Peyer's patch (tissue), 4 donors: Measurements from ENCODE around the gene EXOC4. TPM values are rescaled to one million over a fixed set of nuclear protein-coding genes. Genes with fewer than 3 reads are reported as not detected.

Source experiments
- DNase-seq, 3 donors: peaks; one replicate each; pipeline ENCODE4 v3.0.0-alpha.2; 2017 to 2019
- H3K27ac ChIP-seq, 4 donors: fragments of 200-600 bp; sonication (generic); one replicate each; pipeline ENCODE4 v1.5.1; 2016 to 2019
- H3K27me3 ChIP-seq, 2 donors: fragments of 200-600 bp; sonication (generic); one replicate each; pipeline ENCODE4 v1.5.1; 2019
- H3K36me3 ChIP-seq, 3 donors: fragments of 200-600 bp; sonication (generic); one replicate each; pipeline ENCODE4 v1.5.1; 2016 to 2019
- H3K4me1 ChIP-seq, 4 donors: fragments of 200-600 bp; sonication (generic); one replicate each; pipeline ENCODE4 v1.5.1; 2016 to 2019
- H3K4me3 ChIP-seq, 4 donors: fragments of 200-600 bp; sonication (generic); 1 replicate in 3 of 4; 2 replicates in 1 of 4; pipeline ENCODE4 v1.5.1; 2016 to 2019; ENCODE audit warnings: mild to moderate bottlenecking in 1 of 4
- H3K9me3 ChIP-seq, 4 donors: fragments of 200-600 bp; sonication (generic); one replicate each; pipeline ENCODE4 v1.5.1; 2016 to 2019; ENCODE audit warnings: mild to moderate bottlenecking in 1 of 4
- CTCF ChIP-seq, 6 experiments: fragments of 450-650 bp in 4 of 6; fragments of 200-600 bp in 2 of 6; sonication (generic) in 1 of 6; IDR thresholded peaks; one replicate each; pipeline ENCODE4 v1.5.1; 2017 to 2019; ENCODE audit warnings: antibody characterized with exemption in 6 of 6, mild to moderate bottlenecking in 3 of 6, moderate library complexity in 1 of 6
- POLR2A ChIP-seq, 2 donors: fragments of 450-650 bp; IDR thresholded peaks; one replicate each; pipeline ENCODE4 v1.5.1; 2017; ENCODE audit warnings: antibody characterized with exemption in 2 of 2, mild to moderate bottlenecking in 2 of 2, moderate library complexity in 2 of 2
- total RNA-seq, 4 donors: library from RNA; depleted of rRNA; stranded (reverse); fragments of >200 nt; gene quantifications; one replicate each; pipeline ENCODE4 v1.1.0, GENCODE V29; 2016

The EXOC4 gene
- total RNA-seq, 4 donors from 2014 or later = 128 to 502 (median 141) TPM

GRCh38 chr7:133812877-133813276 lies 560.0 kb downstream of the EXOC4 start:
- TF ChIP-seq POLR2A (IDR thresholded peaks at IDR 0.05) (no peak), CTCF (IDR thresholded peaks at IDR 0.05) (no peak)
- no peaks in the 10 kb centered on the region for H3K27me3 ChIP-seq

GRCh38 chr7:133815611-133816210 lies 562.8 kb downstream of the EXOC4 start:
- Histone ChIP-seq H3K36me3 (no peaks in the 10 kb centered on the region), H3K4me3 (no peak overlapping the region), H3K4me1 (no peaks in the 10 kb centered on the region), H3K27me3 (no peaks in the 10 kb centered on the region), H3K27ac (no peak overlapping the region), H3K9me3 (no peaks in the 10 kb centered on the region)
- TF ChIP-seq CTCF (IDR thresholded peaks at IDR 0.05) (no peak), POLR2A (IDR thresholded peaks at IDR 0.05) (no peak)
- no peak for DNase-seq

More at GRCh38 chr7:133812877-133813276, 560.0 kb downstream of the EXOC4 start:
- no peaks in the 10 kb centered on the region for H3K4me1 ChIP-seq
- DNase-seq = no peak
- no peak overlapping the region for H3K4me3 ChIP-seq
- no peaks in the 10 kb centered on the region for H3K9me3 ChIP-seq
- H3K36me3 ChIP-seq = no peaks in the 10 kb centered on the region
- no peak overlapping the region for H3K27ac ChIP-seq

- Histone ChIP-seq H3K9me3 (no peaks in the 10 kb centered on the region), H3K4me3 (no peak overlapping the region), H3K4me1 (no peaks in the 10 kb centered on the region), H3K36me3 (no peaks in the 10 kb centered on the region), H3K27ac (no peak overlapping the region), H3K27me3 (no peaks in the 10 kb centered on the region)
- DNase-seq = no peak
- TF ChIP-seq CTCF (IDR thresholded peaks at IDR 0.05) (no peak), POLR2A (IDR thresholded peaks at IDR 0.05) (no peak)
Observed at GRCh38 chr7:133819695-133820094, 566.8 kb downstream of the EXOC4 start.

GRCh38 chr7:133820584-133820983 lies 567.7 kb downstream of the EXOC4 start:
- H3K4me1 ChIP-seq = no peaks in the 10 kb centered on the region
- no peaks in the 10 kb centered on the region for H3K9me3 ChIP-seq
- H3K27me3 ChIP-seq = no peaks in the 10 kb centered on the region
- no peaks in the 10 kb centered on the region for H3K36me3 ChIP-seq
- DNase-seq = no peak
- TF ChIP-seq CTCF (IDR thresholded peaks at IDR 0.05) = no peak
- TF ChIP-seq POLR2A (IDR thresholded peaks at IDR 0.05) = no peak
- no peak overlapping the region for H3K27ac ChIP-seq
- H3K4me3 ChIP-seq = no peak overlapping the region

GRCh38 chr7:133821171-133821570 lies 568.3 kb downstream of the EXOC4 start:
- TF ChIP-seq POLR2A (IDR thresholded peaks at IDR 0.05) (no peak), CTCF (IDR thresholded peaks at IDR 0.05) (no peak)
- Histone ChIP-seq H3K4me1 (no peaks in the 10 kb centered on the region), H3K36me3 (no peaks in the 10 kb centered on the region), H3K4me3 (no peak overlapping the region), H3K9me3 (no peaks in the 10 kb centered on the region), H3K27ac (no peak overlapping the region), H3K27me3 (no peaks in the 10 kb centered on the region)
- DNase-seq = no peak
